T-cell (primary cell): ENCODE results near the gene LYRM4. TPM values are rescaled to one million over a fixed set of nuclear protein-coding genes. Genes with fewer than 3 reads are reported as not detected.

Experiments
- ATAC-seq, 4 experiments: fragments of 200-7000 bp in 3 of 4; fragments of 150-1000 bp in 1 of 4; cut with Tn5 transposase; replicated peaks in 1 of 4; 1 replicate in 3 of 4; 2 replicates in 1 of 4; pipeline ENCODE4 v1.10.0; 2021; ENCODE audit warnings: moderate library complexity in 3 of 4, mild to moderate bottlenecking in 2 of 4, moderate number of reproducible peaks in 1 of 4
- CTCF ChIA-PET, 2 donors: fragments of 300-600 bp; sonication (Branson Sonifier 250); formaldehyde crosslinking; loops; one replicate each; lab custom pipeline; 2022; ENCODE audit warnings: antibody characterized with exemption in 2 of 2; lab: Charles Lee
- POLR2A ChIA-PET, 2 donors: fragments of 300-600 bp; sonication (Branson Sonifier 250); formaldehyde crosslinking; loops; one replicate each; lab custom pipeline; 2022; ENCODE audit warnings: antibody characterized with exemption in 2 of 2; lab: Charles Lee
- DNase-seq, 35 experiments: peaks; one replicate each; pipeline versions ENCODE4 v3.0.0 to v3.0.0-alpha.2; 2013 to 2023
- H3K27ac ChIP-seq: one replicate; pipeline ENCODE4 v1.5.1; 2013; ENCODE audit warnings: low read length
- H3K27me3 ChIP-seq, 2 experiments: replicated peaks in 1 of 2; 1 replicate in 1 of 2; 2 replicates in 1 of 2; pipeline versions ENCODE4 v1.6.1 to v1.7.0; 2013; ENCODE audit warnings: low read length in 1 of 2, mixed read lengths in 1 of 2; ENCODE audit not compliant: control insufficient read depth in 2 of 2, insufficient read depth in 2 of 2; ENCODE audit errors: extremely low read depth in 1 of 2
- H3K36me3 ChIP-seq, 2 donors: 1 replicate in 1 of 2; 2 replicates in 1 of 2; pipeline versions ENCODE4 v1.6.1 to v1.7.0; 2013; ENCODE audit warnings: low read length in 1 of 2; ENCODE audit not compliant: control insufficient read depth in 2 of 2, insufficient read depth in 1 of 2; ENCODE audit errors: extremely low read depth in 1 of 2
- H3K4me1 ChIP-seq, 2 experiments: 1 replicate in 1 of 2; 2 replicates in 1 of 2; pipeline versions ENCODE4 v1.6.1 to v1.7.0; 2013; ENCODE audit warnings: low read length in 2 of 2, mixed read lengths in 1 of 2; ENCODE audit not compliant: insufficient read depth in 2 of 2, control insufficient read depth in 1 of 2; ENCODE audit errors: extremely low read depth in 1 of 2
- H3K4me3 ChIP-seq, 2 donors: 1 replicate in 1 of 2; 2 replicates in 1 of 2; pipeline versions ENCODE4 v1.5.1 to v1.7.0; 2013; ENCODE audit warnings: mild to moderate bottlenecking in 2 of 2, low read length in 1 of 2, moderate library complexity in 1 of 2; ENCODE audit not compliant: control insufficient read depth in 1 of 2; ENCODE audit errors: extremely low read depth in 1 of 2
- H3K9me3 ChIP-seq: 2 replicates; pipeline ENCODE4 v1.7.0; 2013
- H3K27ac Mint-ChIP-seq, 2 donors: one replicate each; pipeline ENCODE4 v1.8.0; 2020 to 2021; ENCODE audit warnings: mild to moderate bottlenecking in 2 of 2, mixed read lengths in 2 of 2
- H3K27me3 Mint-ChIP-seq, 2 donors: one replicate each; pipeline ENCODE4 v1.8.0; 2021 to 2022; ENCODE audit warnings: mixed read lengths in 2 of 2
- H3K36me3 Mint-ChIP-seq: one replicate; pipeline ENCODE4 v1.8.0; 2021; ENCODE audit warnings: mixed read lengths
- H3K4me1 Mint-ChIP-seq, 3 donors: one replicate each; pipeline ENCODE4 v1.8.0; 2020 to 2022; ENCODE audit warnings: mixed read lengths in 3 of 3, mild to moderate bottlenecking in 1 of 3
- H3K4me3 Mint-ChIP-seq, 3 donors: one replicate each; pipeline ENCODE4 v1.8.0; 2020 to 2022; ENCODE audit warnings: mild to moderate bottlenecking in 3 of 3, mixed read lengths in 3 of 3, moderate library complexity in 3 of 3
- H3K9me3 Mint-ChIP-seq, 3 donors: one replicate each; pipeline ENCODE4 v1.8.0; 2020 to 2022; ENCODE audit warnings: mixed read lengths in 3 of 3
- WGBS: methylation state at CpG from one replicate; pipeline ENCODE4 v1.1.5; 2013; ENCODE audit warnings: missing lambda C conversion rate; ENCODE audit not compliant: insufficient coverage; 5-methylcytosine and 5-hydroxymethylcytosine counted together
- total RNA-seq, 35 experiments: library from RNA in 6 of 35; stranded (reverse) in 6 of 35; fragments of 120-200 nt in 1 of 35; gene quantifications; one replicate each; pipeline versions ENCODE4 v1.2.1 to v1.2.4 and lab custom pipeline; 2013 to 2026

Gene LYRM4
- total RNA-seq, 5 donors from 2014 or later (not counting 1 experiment from before 2014, with no cell fraction given): 17.7 to 25.6 (median 20.4) TPM

DNA sequence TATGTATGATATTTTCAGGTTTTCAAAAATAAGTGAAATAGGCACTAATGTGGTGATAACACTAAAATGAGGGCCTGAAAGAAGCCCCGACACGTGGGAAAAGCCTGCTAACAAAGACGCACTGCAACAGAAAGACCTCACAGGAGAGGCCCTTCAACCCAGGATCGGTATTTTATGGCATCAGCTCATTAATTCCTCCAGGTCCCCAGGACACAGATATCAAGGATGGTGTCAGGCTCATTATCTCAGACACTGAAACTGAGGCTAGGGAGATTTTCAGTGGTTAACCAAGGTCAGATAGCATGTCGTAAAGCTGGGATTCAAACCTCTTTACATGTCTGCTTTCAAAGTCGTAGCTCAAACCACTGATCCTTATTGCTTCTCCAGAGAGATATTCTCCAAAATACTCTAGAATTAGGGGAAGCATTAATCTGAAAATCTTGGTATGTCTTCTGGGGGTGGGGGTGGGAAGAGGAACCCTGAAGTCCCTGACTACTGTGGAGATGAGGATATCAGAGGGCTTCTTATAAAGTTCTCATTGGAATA lies 111.5 kb downstream of the LYRM4 start:
- POLR2A ChIA-PET: interaction anchor here in 1 of 2 donors (0.6 kb wide), 1 partner anchor 92 kb away, joined by 5 read pairs; no protein-coding TSS in a partner anchor
- no peak overlapping the region for H3K27ac Mint-ChIP-seq

DNA sequence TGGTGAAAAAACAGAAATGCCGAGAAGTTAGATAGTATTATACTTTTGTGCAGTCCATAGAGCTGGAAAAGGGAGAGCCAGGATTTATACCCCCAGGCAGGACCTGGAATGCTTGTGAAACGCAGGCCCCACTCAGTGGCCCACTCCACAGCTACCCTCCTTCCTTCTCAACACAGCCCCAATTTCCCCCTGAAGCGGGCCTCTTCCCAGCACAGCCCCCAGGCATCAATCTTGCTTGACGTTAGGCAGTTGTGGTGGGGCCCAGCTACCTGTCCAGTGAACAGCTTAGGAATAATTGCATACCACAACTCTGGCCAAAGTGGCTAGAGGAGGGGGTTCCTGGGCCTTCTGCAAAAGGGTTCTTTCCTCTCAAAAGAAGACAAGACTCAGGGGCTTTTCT lies 114.4 kb downstream of the LYRM4 start:
- Mint-ChIP-seq H3K4me3 (no peak overlapping the region), H3K27me3 (no peaks in the 10 kb centered on the region), H3K4me1 (peaks cover 1 to 15% (median 2%) of the 10 kb centered on the region in 3 donors), H3K36me3 (no peaks in the 10 kb centered on the region), H3K27ac (no peak overlapping the region), H3K9me3 (no peaks in the 10 kb centered on the region)
- Histone ChIP-seq H3K27ac (no peak overlapping the region), H3K27me3 (no peaks in the 10 kb centered on the region), H3K4me1 (peaks cover 2 to 4% of the 10 kb centered on the region in 2 experiments), H3K36me3 (no peaks in the 10 kb centered on the region), H3K9me3 (no peaks in the 10 kb centered on the region), H3K4me3 (no peak overlapping the region)
- no peak for DNase-seq
- 100% methylated on average over 1 of the region's 4 CpGs for WGBS
- ATAC-seq: no peak
- CTCF ChIA-PET: no interaction called here
- POLR2A ChIA-PET: no interaction called here

More for the DNA sequence above, 111.5 kb downstream of the LYRM4 start:
- no peaks in the 10 kb centered on the region for H3K36me3 ChIP-seq
- H3K4me3 ChIP-seq: no peak overlapping the region
- peaks cover 0 to 5% (median 0%) of the 10 kb centered on the region in 3 donors for H3K4me1 Mint-ChIP-seq
- ATAC-seq (no peak), DNase-seq (no peak)
- 72% methylated on average over 3 of the region's 6 CpGs for WGBS
- CTCF ChIA-PET: interaction anchor here (0.5 to 1.4 kb wide), 4 partner anchors 25 to 531 kb away, joined by 3 to 5 read pairs (median 3); no protein-coding TSS in a partner anchor
- no peaks in the 10 kb centered on the region for H3K4me1 ChIP-seq
- H3K27me3 ChIP-seq: no peaks in the 10 kb centered on the region
- H3K4me3 Mint-ChIP-seq: no peak overlapping the region
- H3K36me3 Mint-ChIP-seq: no peaks in the 10 kb centered on the region
- no peak overlapping the region for H3K27ac ChIP-seq
- H3K9me3 Mint-ChIP-seq: no peaks in the 10 kb centered on the region
- no peaks in the 10 kb centered on the region for H3K27me3 Mint-ChIP-seq
- H3K9me3 ChIP-seq: no peaks in the 10 kb centered on the region

DNA sequence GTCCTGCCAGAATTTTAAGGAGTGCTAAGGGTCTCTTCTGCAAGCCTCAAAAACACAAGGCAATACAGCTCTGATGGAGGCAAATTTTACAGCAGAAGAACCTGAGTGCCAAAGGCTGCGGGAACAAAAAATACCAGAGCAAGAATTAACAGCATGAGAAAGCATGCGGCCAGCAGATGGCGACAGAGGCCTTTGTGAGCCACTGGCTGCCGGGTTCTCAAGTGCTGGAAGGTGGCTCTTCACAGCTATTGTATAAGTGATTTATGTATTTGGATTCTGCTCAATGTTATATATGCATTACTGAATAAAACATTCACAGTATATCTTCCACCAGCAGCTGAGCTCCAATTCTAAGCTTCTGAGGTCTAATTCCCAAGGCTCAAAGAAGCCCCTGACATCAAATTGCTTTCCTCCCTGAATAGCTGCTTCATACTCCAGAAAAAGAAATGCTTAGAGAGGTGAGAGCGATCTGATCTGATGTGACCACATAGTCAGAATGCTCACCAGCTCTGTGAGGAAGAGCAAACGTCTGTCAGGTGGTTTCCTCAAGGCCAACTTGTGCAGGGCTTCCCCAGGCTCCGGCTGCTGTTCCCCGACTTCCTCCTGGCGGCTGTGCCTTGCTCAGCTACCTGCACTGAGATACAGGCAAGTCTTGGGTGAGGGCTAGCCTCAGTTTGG lies 117.0 kb downstream of the LYRM4 start:
- CTCF ChIA-PET: interaction anchor here (0.5 to 3.0 kb wide), 32 partner anchors 9 to 1403 kb away, joined by 3 to 48 read pairs (median 4); partner anchors contain the start of genes FARS2 (in 1 of the 2) and LYRM4 (in 1 of the 2)
- Mint-ChIP-seq H3K4me3 (no peak overlapping the region), H3K27ac (no peak overlapping the region), H3K27me3 (no peaks in the 10 kb centered on the region), H3K36me3 (no peaks in the 10 kb centered on the region), H3K4me1 (peaks cover 1 to 10% (median 2%) of the 10 kb centered on the region in 3 donors), H3K9me3 (no peaks in the 10 kb centered on the region)
- peaks cover 2 to 4% of the 10 kb centered on the region in 2 experiments for H3K4me1 ChIP-seq
- no peaks in the 10 kb centered on the region for H3K27me3 ChIP-seq
- DNase-seq (peak; percentile 58 to 90 (median 79)), ATAC-seq (peak; percentile 49 to 81 (median 64))
- H3K4me3 ChIP-seq: no peak overlapping the region
- no peaks in the 10 kb centered on the region for H3K9me3 ChIP-seq
- no peaks in the 10 kb centered on the region for H3K36me3 ChIP-seq
- 45% methylated on average over 7 of the region's 9 CpGs for WGBS
- no peak overlapping the region for H3K27ac ChIP-seq
- POLR2A ChIA-PET: interaction anchor here in 1 of 2 donors (0.7 kb wide), 1 partner anchor 31 kb away, joined by 3 read pairs; no protein-coding TSS in a partner anchor

DNA sequence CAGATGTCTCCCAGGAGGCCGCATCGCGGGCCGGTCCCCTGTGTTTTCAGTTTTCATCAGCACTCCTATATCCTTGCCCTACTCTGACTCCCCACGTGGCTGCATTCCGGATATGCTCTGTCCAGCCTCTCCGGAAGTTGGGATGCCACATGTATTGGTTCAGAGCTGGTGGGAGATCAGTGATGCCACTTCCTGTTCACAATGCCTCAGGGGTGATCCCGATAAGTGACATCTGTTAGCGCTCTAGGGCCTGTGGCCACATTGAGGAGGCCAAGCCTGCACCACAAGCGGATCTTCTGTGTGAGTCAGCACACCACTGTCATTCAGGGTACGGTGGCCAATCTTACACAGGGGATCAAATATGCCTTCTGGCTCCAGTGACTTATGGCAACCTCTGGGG lies 117.8 kb downstream of the LYRM4 start:
- DNase-seq: peak in 1 of 35 experiments; percentile 4
- Mint-ChIP-seq H3K4me3 (no peak overlapping the region), H3K27me3 (no peaks in the 10 kb centered on the region), H3K9me3 (no peaks in the 10 kb centered on the region), H3K4me1 (peaks cover 1 to 10% (median 2%) of the 10 kb centered on the region in 3 donors), H3K36me3 (no peaks in the 10 kb centered on the region), H3K27ac (no peak overlapping the region)
- Histone ChIP-seq H3K36me3 (no peaks in the 10 kb centered on the region), H3K4me1 (peaks cover 2 to 4% of the 10 kb centered on the region in 2 experiments), H3K4me3 (no peak overlapping the region), H3K27ac (no peak overlapping the region), H3K27me3 (no peaks in the 10 kb centered on the region), H3K9me3 (no peaks in the 10 kb centered on the region)
- POLR2A ChIA-PET: no interaction called here
- no peak for ATAC-seq
- CTCF ChIA-PET: interaction anchor here (0.5 to 3.0 kb wide), 11 partner anchors 9 to 1404 kb away, joined by 3 to 48 read pairs (median 6); partner anchors contain the start of genes FARS2 (in 1 of the 2) and LYRM4 (in 1 of the 2)
- WGBS: 97% methylated on average over 9 of the region's 11 CpGs

DNA sequence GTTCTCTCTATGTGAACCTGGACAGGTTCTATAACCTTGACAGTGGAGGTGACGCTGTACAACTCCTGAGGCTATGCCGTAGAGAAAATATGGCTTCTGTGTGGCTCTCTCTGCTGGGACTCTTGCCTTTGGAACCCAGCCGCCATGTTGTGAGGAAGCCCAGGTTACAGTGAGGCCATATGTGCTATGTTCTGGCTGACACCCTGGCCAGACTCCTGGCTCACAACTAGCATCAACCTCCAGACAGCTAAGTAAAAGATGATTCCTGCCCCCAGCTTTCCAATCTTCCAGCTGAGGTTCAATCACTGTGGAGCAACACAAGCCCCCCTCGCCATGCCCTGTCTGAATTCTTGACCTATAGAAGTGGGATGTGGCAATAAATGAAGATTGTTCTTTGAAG lies 118.6 kb downstream of the LYRM4 start:
- Mint-ChIP-seq H3K4me3 (no peak overlapping the region), H3K27ac (no peak overlapping the region), H3K4me1 (peaks cover 1 to 10% (median 2%) of the 10 kb centered on the region in 3 donors), H3K36me3 (no peaks in the 10 kb centered on the region), H3K27me3 (no peaks in the 10 kb centered on the region), H3K9me3 (no peaks in the 10 kb centered on the region)
- Histone ChIP-seq H3K4me3 (no peak overlapping the region), H3K27ac (no peak overlapping the region), H3K4me1 (peaks cover 2 to 4% of the 10 kb centered on the region in 2 experiments), H3K36me3 (no peaks in the 10 kb centered on the region), H3K9me3 (no peaks in the 10 kb centered on the region), H3K27me3 (no peaks in the 10 kb centered on the region)
- WGBS: 100% methylated on average over 2 of the region's 4 CpGs
- ChIA-PET POLR2A (no interaction called here), CTCF (interaction anchor here in 1 of 2 donors (0.6 kb wide), 1 partner anchor 238 kb away, joined by 3 read pairs; no protein-coding TSS in a partner anchor)
- ATAC-seq (no peak), DNase-seq (no peak)

DNA sequence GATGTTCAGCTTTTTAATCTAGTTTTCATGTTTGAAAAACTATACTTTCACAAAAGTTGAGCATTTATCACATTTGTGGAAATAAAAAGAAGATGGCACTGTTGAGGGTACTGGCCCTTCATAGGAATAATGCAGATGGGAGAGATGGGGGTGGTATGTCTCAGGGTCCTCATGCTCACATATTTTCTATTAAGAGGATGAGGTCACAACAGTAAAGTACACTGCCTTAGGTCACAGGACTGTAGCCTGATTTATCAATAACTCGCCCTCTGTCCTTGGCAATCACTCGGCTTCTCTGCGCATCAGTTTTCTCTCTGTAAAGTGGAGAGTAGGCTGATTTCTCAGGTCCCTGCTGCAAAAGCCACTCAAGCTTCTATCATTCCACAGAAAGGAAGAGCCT lies 119.7 kb downstream of the LYRM4 start:
- Histone ChIP-seq H3K4me3 (no peak overlapping the region), H3K9me3 (no peaks in the 10 kb centered on the region), H3K27ac (no peak overlapping the region), H3K4me1 (peaks cover 2 to 4% of the 10 kb centered on the region in 2 experiments), H3K27me3 (no peaks in the 10 kb centered on the region), H3K36me3 (no peaks in the 10 kb centered on the region)
- POLR2A ChIA-PET: no interaction called here
- DNase-seq (no peak), ATAC-seq (no peak)
- CTCF ChIA-PET: no interaction called here
- no peak overlapping the region for H3K4me3 Mint-ChIP-seq
- H3K27ac Mint-ChIP-seq: no peak overlapping the region
- H3K27me3 Mint-ChIP-seq: no peaks in the 10 kb centered on the region
- no peaks in the 10 kb centered on the region for H3K9me3 Mint-ChIP-seq
- peaks cover 1 to 16% (median 2%) of the 10 kb centered on the region in 3 donors for H3K4me1 Mint-ChIP-seq
- H3K36me3 Mint-ChIP-seq: no peaks in the 10 kb centered on the region
- WGBS: no CpG with 5 or more reads among the region's 3 CpGs
